GM21367 (cell line): ENCODE measurements around the gene SOS1.

Source experiments
- ATAC-seq: cut with Tn5 transposase; IDR thresholded peaks from one replicate; pipeline ENCODE4 v1.9.1; 2021; ENCODE audit not compliant: unreplicated experiment

SOS1 gene

GRCh38 chr2:39039072-39039471 lies 81.8 kb downstream of the SOS1 start:
- ATAC-seq = no peak

GRCh38 chr2:39033980-39034379 lies 86.9 kb downstream of the SOS1 start:
- no peak for ATAC-seq

GRCh38 chr2:39027421-39027820 lies 93.4 kb downstream of the SOS1 start:
- no peak for ATAC-seq

DNA sequence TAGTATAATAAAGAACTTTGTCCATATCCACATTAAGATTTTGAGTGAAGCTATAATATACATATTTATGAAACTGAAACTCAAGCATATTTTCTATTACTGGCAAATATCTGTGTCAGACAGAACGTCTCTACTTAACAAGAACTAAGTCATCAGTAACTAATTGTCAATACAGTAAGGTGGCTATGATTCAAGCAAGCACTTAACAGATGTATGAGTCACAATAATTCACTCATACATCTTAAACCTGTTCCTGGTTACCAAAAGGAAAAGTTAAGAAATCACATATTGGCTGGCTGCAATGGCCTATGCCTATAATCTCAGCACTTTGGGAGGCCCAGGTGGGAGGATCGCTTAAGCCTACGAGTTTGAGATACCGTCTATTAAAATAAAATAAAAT lies 96.0 kb downstream of the SOS1 start:
- ATAC-seq = no peak

GRCh38 chr2:39023649-39024048 lies 97.2 kb downstream of the SOS1 start:
- no peak for ATAC-seq

DNA sequence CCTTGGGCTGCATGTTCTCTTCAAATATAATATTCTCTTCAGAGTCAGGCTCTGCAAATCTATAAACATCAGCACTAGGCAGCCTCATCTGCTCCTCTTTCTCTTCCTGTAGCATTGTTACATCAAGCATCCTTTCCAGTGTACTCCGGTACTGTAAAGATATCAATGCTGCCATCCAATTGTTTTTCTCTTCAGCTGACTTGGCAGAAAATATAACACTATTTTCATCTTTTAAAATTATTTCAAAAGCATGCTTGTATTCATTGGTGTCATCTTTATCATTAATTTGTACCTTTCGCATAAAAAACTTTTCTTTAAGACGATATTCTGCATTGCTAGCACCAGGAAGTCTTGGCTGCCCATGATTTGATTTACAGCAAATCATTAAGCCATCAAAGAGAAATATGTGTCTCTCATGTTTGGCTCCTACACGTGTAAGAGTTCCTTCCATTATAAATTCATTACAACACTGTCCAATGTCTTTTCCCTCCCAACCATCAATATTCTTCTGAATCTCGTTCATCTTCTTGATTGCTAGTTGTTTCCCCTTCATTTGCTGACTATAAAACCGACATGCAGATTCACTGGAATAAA lies 98.1 kb downstream of the SOS1 start:
- no peak for ATAC-seq

DNA sequence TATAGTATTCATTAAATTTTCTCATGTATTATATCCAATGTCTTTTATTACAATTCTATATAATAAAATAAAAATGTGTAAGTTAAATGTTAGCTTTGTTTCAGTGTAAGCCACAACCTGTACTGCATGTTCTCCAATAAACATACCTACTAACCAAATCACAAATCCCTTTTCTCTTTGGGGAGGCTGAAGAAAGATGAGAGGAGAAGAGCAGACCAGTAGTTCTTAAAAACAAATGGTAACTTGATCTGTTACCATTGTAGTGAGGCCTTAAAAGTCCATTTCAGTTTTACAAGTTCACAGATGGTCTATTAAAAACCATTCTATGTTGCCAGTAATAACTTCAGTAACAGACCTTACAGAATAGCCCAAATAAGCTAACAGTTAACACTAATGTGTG lies 100.5 kb downstream of the SOS1 start:
- ATAC-seq = no peak

DNA sequence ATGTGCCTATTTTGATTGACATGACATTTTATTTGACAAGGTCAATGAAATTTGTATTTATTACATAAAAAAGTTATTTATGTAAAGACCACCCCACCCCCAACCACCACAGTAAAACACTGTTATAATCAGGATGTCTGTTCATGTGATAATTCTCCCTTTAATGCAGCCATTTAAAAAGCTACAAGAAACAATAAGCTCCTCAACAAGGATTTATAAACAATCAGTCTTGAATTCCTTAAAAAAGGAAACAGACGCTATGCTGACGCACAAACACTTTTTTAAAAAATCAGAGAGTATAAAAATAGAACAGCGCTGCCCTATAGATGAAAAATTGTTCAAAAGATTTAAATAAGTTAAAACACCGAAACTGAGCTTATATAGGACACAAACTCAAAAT lies 102.2 kb downstream of the SOS1 start:
- ATAC-seq = no peak

- no peak for ATAC-seq
Observed at GRCh38 chr2:39017334-39017733, 103.5 kb downstream of the SOS1 start.

DNA sequence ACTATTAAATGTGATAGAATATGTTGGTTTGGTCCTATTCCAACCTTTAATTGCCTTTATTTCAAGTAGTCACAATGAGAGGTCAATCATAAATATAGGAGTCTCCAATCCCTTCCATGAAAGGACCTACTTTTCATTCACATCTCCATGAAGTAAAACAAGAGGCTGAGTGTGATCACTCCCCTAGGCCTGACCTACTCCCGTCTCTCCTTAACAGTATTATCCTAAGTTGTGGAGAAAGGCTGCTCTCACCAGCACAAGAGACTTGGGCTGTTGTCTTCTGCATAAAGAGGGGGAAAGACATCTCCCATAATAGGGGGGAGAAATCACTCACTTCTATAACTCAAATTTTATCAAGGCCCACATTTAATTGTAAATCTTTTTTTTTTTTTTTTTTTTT lies 105.4 kb downstream of the SOS1 start:
- ATAC-seq = no peak

DNA sequence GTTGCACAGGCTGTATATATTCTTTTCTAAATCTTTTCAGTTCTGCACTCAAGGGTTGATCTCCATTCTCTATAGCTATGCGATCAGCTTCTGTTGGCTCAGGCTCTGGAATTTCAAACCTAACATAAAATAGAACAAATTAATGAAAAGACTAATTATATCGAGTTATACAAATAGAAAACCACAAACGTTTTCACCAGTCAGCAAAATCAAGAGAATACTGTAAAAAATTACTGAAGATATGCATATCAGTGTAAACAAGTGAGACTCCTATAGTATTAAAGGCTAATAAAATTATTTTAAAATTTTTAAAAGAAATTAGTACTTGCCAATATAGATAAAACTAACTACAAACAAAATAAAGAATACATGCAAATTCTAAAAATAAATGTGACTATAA lies 107.0 kb downstream of the SOS1 start:
- ATAC-seq = no peak

DNA sequence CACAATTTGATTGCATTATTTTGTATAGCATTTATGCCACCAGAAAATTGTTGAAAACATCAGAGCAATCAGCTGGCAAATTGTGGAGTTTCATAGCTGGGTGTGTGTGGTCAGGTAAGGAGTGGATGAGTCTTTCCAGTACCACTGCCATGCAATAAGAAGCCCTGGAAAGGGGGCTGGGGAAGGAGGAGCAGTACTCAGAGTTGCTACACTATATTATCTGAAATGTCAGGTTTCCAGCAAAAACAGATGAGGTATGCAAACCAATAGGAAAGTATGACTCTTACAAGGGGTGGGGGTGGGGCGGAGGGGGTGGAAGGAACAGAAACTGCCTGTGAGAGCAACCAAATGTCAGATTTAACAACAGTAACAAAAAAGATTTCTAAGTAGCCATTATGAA lies 112.2 kb downstream of the SOS1 start:
- ATAC-seq = no peak

DNA sequence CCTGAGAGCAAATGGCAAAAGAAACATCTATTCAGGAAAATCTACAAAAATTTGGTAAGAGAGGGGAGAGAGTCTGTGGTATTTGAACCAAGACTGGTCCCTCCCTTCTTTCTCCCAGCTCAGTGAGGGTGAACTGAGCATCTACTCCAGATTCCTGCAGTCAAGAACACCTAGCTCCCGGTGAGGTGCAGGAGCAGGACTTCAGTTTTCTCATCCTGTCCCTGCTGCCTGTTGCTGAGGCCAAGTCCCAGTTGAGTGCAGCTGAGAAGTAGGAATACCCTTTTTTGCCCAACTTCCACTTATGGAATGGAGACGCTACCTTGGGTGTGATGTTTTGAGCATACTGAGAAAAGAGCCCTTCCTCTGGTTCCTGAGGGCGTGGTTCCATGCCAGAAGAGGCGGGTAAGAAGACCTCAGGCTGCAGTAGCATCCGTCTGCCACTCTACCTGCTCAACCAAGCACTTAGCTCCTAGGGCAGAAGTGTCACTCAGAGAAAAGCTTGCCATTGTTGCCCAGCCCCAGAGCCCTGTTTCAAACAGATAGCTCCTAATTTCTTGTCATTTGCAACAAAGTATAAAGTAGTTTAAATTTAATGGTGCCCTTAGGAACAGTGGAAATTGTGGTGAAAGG lies 112.9 kb downstream of the SOS1 start:
- no peak for ATAC-seq

DNA sequence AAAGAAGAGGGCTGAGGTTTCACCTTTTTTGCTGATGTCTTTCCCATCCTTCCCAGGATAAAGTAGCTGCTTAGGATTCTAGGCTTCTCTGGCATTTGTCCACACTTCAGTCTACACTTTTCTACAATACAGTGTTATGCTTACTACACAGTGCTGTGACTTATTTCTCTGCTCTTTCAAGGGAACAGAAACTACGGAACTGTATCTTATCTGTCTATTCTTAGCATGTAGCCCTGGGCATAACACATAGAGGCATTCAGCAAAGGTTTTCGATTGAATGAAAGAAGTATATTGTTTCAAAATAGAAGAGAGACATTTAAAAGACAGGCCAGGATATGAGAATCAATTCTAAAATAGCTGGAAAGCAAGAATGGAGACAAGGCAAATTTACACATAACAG lies 120.3 kb downstream of the SOS1 start:
- no peak for ATAC-seq

DNA sequence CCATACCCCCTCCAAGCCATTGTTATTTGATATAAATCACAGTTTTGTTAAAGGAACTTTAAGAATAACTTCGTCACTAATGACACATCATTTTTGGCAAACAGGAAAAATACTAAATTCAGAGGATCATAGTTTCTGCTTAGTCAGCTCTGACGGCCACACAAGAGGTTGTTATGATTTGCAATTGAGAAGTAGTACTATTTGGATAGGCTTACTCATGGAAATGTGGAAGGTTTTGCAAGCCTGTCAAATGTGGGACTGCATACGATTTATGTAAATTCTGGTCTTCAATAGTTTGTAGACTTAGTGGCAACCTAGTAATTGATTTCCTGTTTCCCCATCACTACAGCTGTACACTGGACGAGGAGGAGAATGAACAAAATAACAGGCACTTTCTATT lies 123.1 kb downstream of the SOS1 start:
- ATAC-seq = no peak

DNA sequence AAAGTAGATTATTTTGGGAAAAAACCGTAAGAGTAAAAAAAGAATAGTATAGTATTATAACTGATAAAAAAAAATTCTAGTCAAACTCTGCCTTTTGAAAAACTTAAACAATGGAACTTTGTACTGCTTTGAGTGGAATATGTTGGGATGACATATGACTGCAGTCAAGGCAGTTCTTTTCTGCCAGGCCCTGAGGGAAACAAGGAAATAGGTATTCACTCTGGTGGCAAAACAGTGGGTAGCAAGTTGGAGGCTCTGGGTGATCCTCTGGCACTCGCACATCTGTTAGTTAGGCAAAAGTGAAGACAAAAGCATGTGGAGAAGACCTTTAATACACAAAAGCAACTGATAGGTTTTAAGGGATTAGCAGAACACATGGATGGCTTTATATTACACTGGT lies 129.0 kb downstream of the SOS1 start:
- no peak for ATAC-seq

- ATAC-seq = no peak
Observed at GRCh38 chr2:38988716-38989115, 132.1 kb downstream of the SOS1 start.

DNA sequence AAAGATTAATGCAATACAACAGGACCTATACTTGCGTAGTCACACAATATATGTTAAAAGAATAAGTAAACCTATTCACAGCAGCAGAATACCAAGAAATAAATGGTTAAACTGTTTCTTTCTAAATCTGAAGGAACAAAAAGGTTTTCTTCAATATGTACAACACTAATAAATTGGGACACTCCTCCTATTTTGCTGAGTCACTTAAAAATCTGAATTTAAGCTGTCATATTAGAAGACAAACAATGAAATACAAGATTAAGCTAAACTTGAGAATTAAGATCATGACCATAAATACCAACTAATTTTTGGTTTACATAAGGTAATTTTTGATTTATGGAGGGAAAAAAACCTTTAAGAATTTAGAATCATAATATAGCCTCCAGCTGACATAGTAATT lies 138.4 kb downstream of the SOS1 start:
- no peak for ATAC-seq

- ATAC-seq = no peak
Observed at GRCh38 chr2:38981670-38982357, 139.0 kb downstream of the SOS1 start.

DNA sequence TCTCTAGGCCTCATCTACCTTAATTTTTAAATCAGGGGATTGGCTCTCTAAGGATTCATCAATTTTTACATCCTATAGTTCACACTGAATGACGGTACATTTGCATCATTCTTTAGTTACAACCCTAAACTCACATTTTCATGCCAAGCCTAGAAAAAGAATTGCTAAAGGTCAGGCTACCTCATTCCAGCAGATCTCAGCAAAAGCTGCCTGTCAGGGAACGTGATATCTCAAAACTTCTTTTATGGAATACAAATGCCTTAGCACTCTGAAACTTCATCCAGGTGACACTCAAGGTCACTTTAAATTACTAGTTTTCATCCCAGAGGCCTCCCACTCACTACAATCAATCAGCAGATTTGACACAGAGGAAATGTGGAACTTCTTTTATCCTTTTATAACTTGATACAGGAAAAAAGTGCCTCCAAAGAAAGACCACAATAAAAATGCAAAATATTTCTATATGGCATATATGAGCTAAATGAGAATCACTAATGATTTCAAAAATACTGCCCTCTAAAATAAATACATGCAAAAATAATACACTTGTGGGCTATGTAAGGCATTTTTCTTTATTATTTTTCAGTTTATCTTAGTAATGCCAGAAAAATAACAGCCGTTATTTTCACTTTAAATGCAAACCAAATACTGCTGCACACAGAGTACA lies 139.7 kb downstream of the SOS1 start:
- no peak for ATAC-seq

- no peak for ATAC-seq
Observed at GRCh38 chr2:38978908-38979307, 141.9 kb downstream of the SOS1 start.

GRCh38 chr2:38978296-38978903 lies 142.5 kb downstream of the SOS1 start:
- ATAC-seq = no peak
